ENCODE results near the gene SYNJ1.

SYNJ1 gene

DNA sequence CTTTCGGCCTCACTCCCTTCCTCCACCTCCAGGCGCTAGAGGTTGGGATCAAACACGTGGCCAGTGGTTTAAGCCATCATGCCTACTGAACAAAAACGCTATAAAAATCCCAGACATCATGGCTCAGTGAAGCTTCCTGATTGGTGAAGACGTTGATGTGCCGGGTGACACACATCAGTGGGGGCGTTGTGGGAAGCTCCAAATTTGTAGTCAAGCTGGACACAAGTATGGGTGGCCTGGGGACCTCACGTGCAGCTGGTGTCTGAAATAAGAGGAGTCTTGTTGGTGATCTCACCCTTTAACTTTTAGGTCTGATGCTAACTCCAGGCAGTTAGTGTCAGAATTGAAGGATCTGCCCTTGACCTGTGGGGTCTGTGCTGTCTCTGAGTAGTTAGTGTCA is 122.3 kb downstream of the SYNJ1 start:
- DNase-seq (ENCODE audit: low read depth), result no peak
- TF ChIP-seq, protein P1, sequence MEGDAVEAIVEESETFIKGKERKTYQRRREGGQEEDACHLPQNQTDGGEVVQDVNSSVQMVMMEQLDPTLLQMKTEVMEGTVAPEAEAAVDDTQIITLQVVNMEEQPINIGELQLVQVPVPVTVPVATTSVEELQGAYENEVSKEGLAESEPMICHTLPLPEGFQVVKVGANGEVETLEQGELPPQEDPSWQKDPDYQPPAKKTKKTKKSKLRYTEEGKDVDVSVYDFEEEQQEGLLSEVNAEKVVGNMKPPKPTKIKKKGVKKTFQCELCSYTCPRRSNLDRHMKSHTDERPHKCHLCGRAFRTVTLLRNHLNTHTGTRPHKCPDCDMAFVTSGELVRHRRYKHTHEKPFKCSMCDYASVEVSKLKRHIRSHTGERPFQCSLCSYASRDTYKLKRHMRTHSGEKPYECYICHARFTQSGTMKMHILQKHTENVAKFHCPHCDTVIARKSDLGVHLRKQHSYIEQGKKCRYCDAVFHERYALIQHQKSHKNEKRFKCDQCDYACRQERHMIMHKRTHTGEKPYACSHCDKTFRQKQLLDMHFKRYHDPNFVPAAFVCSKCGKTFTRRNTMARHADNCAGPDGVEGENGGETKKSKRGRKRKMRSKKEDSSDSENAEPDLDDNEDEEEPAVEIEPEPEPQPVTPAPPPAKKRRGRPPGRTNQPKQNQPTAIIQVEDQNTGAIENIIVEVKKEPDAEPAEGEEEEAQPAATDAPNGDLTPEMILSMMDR (IDR thresholded peaks at IDR 0.05; ENCODE audit: control insufficient read depth, insufficient read depth, low read depth, low read length, missing control alignments), result no peak
- no peak overlapping the region for H3K4me3 ChIP-seq (ENCODE audit: control insufficient read depth, low read depth, low read length)

DNA sequence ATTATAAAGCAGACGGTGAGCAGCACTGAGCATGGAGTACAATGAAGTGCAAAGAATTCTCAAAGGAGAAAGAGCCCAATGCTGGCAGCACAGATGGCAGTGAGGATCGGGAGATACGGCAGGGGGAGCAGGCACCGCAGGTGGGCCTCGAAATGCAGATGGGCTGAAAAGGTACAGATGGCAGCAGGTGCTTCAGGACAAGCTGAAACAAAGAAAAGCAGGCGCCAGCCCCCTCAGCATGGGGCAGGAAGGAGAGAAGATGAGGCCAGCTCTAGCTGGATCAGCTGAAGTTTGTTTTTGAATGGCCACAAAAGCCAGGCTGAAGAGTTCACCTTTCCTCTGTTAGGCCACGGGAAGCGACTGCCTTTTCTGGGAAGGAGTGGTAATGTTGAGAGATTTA is 123.3 kb downstream of the SYNJ1 start:
- TF ChIP-seq, protein P1 (IDR thresholded peaks at IDR 0.05; ENCODE audit: control insufficient read depth, insufficient read depth, low read depth, low read length, missing control alignments), result no peak
- H3K4me3 ChIP-seq (ENCODE audit: control insufficient read depth, low read depth, low read length), result no peak overlapping the region
- DNase-seq (ENCODE audit: low read depth), result no peak

DNA sequence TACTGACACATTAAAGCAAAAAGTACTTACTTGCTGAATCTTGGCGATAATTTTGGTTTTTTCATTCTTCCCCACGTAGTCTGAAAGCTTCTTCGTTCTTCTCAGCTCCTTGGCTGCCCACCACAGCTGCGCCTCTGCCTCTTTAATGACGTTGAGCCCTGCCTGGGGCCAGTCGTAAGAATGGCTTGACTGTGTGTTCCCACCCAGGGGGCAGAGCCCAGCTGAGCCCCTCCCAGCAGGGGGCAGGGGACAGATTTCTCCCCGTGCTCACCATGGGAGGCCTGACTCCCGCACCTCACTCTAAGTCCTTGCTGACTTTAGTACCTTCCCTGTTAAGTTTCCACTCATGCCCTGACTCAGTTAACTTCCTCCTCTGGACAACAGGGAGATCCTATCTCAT is 124.7 kb downstream of the SYNJ1 start:
- TF ChIP-seq, protein P1 (IDR thresholded peaks at IDR 0.05; ENCODE audit: control insufficient read depth, insufficient read depth, low read depth, low read length, missing control alignments), result no peak
- H3K4me3 ChIP-seq (ENCODE audit: control insufficient read depth, low read depth, low read length), result no peak overlapping the region
- no peak for DNase-seq (ENCODE audit: low read depth)

DNA sequence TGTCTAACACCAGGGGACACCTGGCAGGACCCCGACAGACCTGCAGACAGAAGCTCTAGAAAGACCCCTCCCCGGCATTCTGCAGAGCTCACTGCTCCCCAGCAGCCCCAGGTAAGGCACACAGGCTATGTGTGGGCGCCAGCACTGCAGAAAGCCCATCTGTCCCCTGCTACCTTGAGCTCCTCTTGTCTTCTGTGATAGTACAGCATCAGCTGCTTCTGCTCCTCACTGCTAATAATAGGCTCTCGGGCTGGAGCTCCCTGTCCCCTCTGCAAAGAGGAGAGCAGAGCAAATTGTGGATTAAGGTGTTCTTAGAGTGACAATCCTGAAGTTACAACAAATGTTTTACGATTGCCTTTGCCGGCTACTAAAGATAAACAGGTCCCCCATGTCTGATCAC is 125.7 kb downstream of the SYNJ1 start:
- DNase-seq (ENCODE audit: low read depth), result no peak
- no peak overlapping the region for H3K4me3 ChIP-seq (ENCODE audit: control insufficient read depth, low read depth, low read length)

DNA sequence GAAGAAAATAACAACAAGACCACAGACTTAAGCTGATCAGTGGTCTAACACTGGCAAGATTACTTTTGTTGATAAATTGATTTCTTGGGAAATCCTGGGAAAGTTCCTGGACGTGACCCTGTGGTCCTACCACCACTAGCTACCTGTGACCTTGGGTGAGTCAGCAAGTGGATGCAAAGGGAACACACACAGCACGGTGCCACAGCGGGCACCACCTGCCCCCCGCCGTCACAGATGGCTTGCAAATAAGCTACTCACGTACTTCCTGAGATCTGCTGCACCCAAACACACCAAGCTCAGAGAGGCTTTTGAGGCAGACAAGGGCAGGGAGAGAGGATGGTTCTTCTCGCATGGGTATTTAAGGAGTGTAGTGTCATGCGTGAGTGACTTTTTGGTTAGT is 128.3 kb downstream of the SYNJ1 start:
- DNase-seq (ENCODE audit: low read depth), result no peak
- H3K4me3 ChIP-seq (ENCODE audit: control insufficient read depth, low read depth, low read length), result no peak overlapping the region
- TF ChIP-seq, protein P1 (IDR thresholded peaks at IDR 0.05; ENCODE audit: control insufficient read depth, insufficient read depth, low read depth, low read length, missing control alignments), result no peak

More for the DNA sequence above, 125.7 kb downstream of the SYNJ1 start:
- TF ChIP-seq, protein P1 (IDR thresholded peaks at IDR 0.05; ENCODE audit: control insufficient read depth, insufficient read depth, low read depth, low read length, missing control alignments), result no peak

DNA sequence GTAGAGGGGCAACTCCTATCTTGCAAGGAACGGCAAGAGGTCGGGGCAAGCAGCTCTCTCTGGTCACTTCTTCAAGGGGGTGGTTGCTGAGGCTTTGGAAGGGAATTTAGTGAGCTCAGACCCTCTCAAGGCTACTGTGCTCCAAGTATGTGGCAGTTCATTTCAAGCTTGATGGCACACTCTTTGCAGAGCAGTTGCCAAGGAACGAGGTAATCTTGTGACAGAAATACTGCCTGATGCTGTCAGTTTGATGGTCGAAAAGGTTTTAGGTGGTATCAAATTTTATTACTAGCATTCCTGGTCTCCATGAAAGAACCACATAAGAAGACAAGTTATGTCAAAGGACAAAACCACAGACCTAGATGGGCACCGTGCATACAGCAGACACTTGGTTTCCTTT is 128.7 kb downstream of the SYNJ1 start:
- DNase-seq (ENCODE audit: low read depth), result no peak
- TF ChIP-seq, protein P1 (IDR thresholded peaks at IDR 0.05; ENCODE audit: control insufficient read depth, insufficient read depth, low read depth, low read length, missing control alignments), result no peak
- no peak overlapping the region for H3K4me3 ChIP-seq (ENCODE audit: control insufficient read depth, low read depth, low read length)

DNA sequence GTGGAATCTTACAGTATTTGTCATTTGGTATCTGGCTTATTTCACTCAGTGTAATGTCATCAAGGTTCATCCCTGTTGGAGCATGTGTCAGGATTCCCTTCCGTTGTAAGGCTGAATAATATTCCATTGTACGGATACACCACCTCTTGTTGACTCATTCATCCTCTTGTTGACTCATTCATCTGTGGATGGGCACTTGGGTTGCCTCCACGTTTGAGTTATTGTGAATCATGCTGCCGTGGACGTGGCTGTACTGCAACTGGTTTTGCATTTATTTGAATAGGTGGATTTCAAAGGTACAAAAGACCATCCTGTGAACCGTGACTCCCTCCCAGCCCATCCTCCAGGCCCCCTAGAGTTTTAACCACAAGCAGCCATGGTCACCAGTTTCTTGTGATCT is 130.6 kb downstream of the SYNJ1 start:
- DNase-seq (ENCODE audit: low read depth), result peak; percentile 66

More for the DNA sequence above, 130.6 kb downstream of the SYNJ1 start:
- H3K4me3 ChIP-seq (ENCODE audit: control insufficient read depth, low read depth, low read length), result no peak overlapping the region
- TF ChIP-seq, protein P1 (IDR thresholded peaks at IDR 0.05; ENCODE audit: control insufficient read depth, insufficient read depth, low read depth, low read length, missing control alignments), result no peak

Measured in AG09309 (cell line).